LNCaP clone FGC (cell line): ENCODE data around the gene COBLL1.

Source experiments
- DNase-seq: peaks from one replicate; pipeline ENCODE4 v3.0.0-alpha.2; 2011; ENCODE audit warnings: low read depth
- H3K4me3 ChIP-seq: 2 replicates; pipeline ENCODE4 v1.5.1; 2011; ENCODE audit warnings: mild to moderate bottlenecking, low read depth, low read length, control low read depth
- CTCF ChIP-seq: IDR thresholded peaks from 2 replicates; pipeline ENCODE4 v1.5.1; 2012; ENCODE audit warnings: mild to moderate bottlenecking; ENCODE audit not compliant: control insufficient read depth, insufficient read depth; ENCODE audit errors: extremely low read depth

The COBLL1 gene

GRCh38 chr2:164784376-164784775 is 57.2 kb downstream of the COBLL1 start:
- H3K4me3 ChIP-seq = no peak overlapping the region
- no peak for DNase-seq
- TF ChIP-seq CTCF = no peak

GRCh38 chr2:164782323-164782722 is 59.3 kb downstream of the COBLL1 start:
- no peak overlapping the region for H3K4me3 ChIP-seq
- DNase-seq = no peak
- TF ChIP-seq CTCF = no peak

GRCh38 chr2:164781394-164781793 is 60.2 kb downstream of the COBLL1 start:
- TF ChIP-seq CTCF = no peak
- no peak overlapping the region for H3K4me3 ChIP-seq
- no peak for DNase-seq

GRCh38 chr2:164780611-164781178 is 60.9 kb downstream of the COBLL1 start:
- no peak for DNase-seq
- no peak overlapping the region for H3K4me3 ChIP-seq
- no peak for TF ChIP-seq CTCF

GRCh38 chr2:164779383-164780057 is 62.1 kb downstream of the COBLL1 start:
- no peak for TF ChIP-seq CTCF
- no peak overlapping the region for H3K4me3 ChIP-seq
- DNase-seq = no peak

- no peak for DNase-seq
- no peak for TF ChIP-seq CTCF
- H3K4me3 ChIP-seq = no peak overlapping the region
Observed at GRCh38 chr2:164778723-164779122, 62.9 kb downstream of the COBLL1 start.
